A549 (cell line): ENCODE measurements around the gene AEBP2.
"Not testable (repeated sequence)": the region's sequence is repeated elsewhere in the genome, so short reads cannot be mapped to it uniquely, and the experiment has no call there.

Source experiments
- CTCF ChIP-seq: fragments of >200 bp; sonication (Bioruptor Twin); formaldehyde crosslinking; IDR thresholded peaks from 3 replicates; pipeline ENCODE4 v1.5.1; 2016
- EHMT2 ChIP-seq: fragments of 200-600 bp; sonication (generic); IDR thresholded peaks from 2 replicates; pipeline ENCODE4 v1.6.1; 2016; ENCODE audit warnings: antibody characterized with exemption, low read depth, mild to moderate bottlenecking, moderate library complexity
- HEYL ChIP-seq: fragments of 250-450 bp; sonication (Bioruptor Pico); IDR thresholded peaks from 2 replicates; pipeline ENCODE4 v1.8.0; 2021; ENCODE audit warnings: mild to moderate bottlenecking, moderate library complexity
- MAX ChIP-seq: IDR thresholded peaks from 2 replicates; pipeline ENCODE4 v1.6.1; 2012
- PBX3 ChIP-seq: IDR thresholded peaks from 2 replicates; pipeline ENCODE4 v1.6.1; 2012
- POLR2A ChIP-seq: IDR thresholded peaks from 2 replicates; pipeline ENCODE4 v1.6.1; 2012; ENCODE audit warnings: mild to moderate bottlenecking, low read length
- POLR2AphosphoS2 ChIP-seq: conservative IDR thresholded peaks from 2 replicates; pipeline ENCODE4 v1.6.1; 2012; ENCODE audit warnings: low read length, improper control_type of control experiment, inconsistent platforms
- SMC3 ChIP-seq: fragments of >200 bp; sonication (Bioruptor Twin); formaldehyde crosslinking; IDR thresholded peaks from 3 replicates; pipeline ENCODE4 v1.6.1; 2018; ENCODE audit warnings: inconsistent platforms

GRCh38 chr12:19429491-19429890 is 9.8 kb upstream of the AEBP2 start:
- TF ChIP-seq CTCF, PBX3, POLR2A, EHMT2, POLR2AphosphoS2, SMC3, MAX, HEYL: not testable (repeated sequence)
